ENCODE measurements around the gene CDON. TPM values are rescaled to one million over a fixed set of nuclear protein-coding genes. Genes with fewer than 3 reads are reported as not detected.

Gene CDON
- total and polyA plus RNA-seq, 8 donors = 0.31 to 80.8 (median 21.2) TPM

- no peak for DNase-seq
- WGBS, 5 donors = 50 to 64% (median 54%) methylated on average over 4 of the region's 4 CpGs
- TF ChIP-seq CTCF (IDR thresholded peaks at IDR 0.05) (no peak), POLR2AphosphoS5 (IDR thresholded peaks at IDR 0.05) (no peak), EP300 (IDR thresholded peaks at IDR 0.05) (no peak), POLR2A (IDR thresholded peaks at IDR 0.05) (no peak)
- H3K36me3 ChIP-seq = no peaks in the 10 kb centered on the region
- intact Hi-C loops (cut with DNase I; ENCODE audit: low total_unique reads) = no loop called here
- no peak overlapping the region for H3K27ac ChIP-seq
- peaks cover 0 to 15% (median 7%) of the 10 kb centered on the region in 4 donors for H3K4me1 ChIP-seq
- H3K9me3 ChIP-seq = no peaks in the 10 kb centered on the region
- no peaks in the 10 kb centered on the region for H3K27me3 ChIP-seq
- H3K4me3 ChIP-seq = no peak overlapping the region
Observed at GRCh38 chr11:126095745-126096144, 33.1 kb upstream of the CDON start.

GRCh38 chr11:126090452-126090851 is 27.8 kb upstream of the CDON start:
- no peaks in the 10 kb centered on the region for H3K36me3 ChIP-seq
- H3K9me3 ChIP-seq = no peaks in the 10 kb centered on the region
- TF ChIP-seq POLR2AphosphoS5 (IDR thresholded peaks at IDR 0.05) = no peak
- TF ChIP-seq CTCF (IDR thresholded peaks at IDR 0.05) = no peak
- no peak for TF ChIP-seq EP300 (IDR thresholded peaks at IDR 0.05)
- TF ChIP-seq POLR2A (IDR thresholded peaks at IDR 0.05) = no peak
- intact Hi-C loops (cut with DNase I; ENCODE audit: low total_unique reads) = no loop called here
- DNase-seq = no peak
- H3K27me3 ChIP-seq = no peaks in the 10 kb centered on the region
- no peak overlapping the region for H3K4me3 ChIP-seq
- WGBS, 5 donors = 83 to 90% (median 87%) methylated on average over 5 of the region's 5 CpGs
- H3K27ac ChIP-seq = no peak overlapping the region
- H3K4me1 ChIP-seq = peaks cover 0 to 8% (median 6%) of the 10 kb centered on the region in 4 donors

GRCh38 chr11:126088999-126089398 is 26.3 kb upstream of the CDON start:
- Histone ChIP-seq H3K4me1 (peaks cover 3 to 16% (median 13%) of the 10 kb centered on the region in 4 donors), H3K9me3 (no peaks in the 10 kb centered on the region), H3K27me3 (no peaks in the 10 kb centered on the region), H3K4me3 (no peak overlapping the region), H3K27ac (no peak overlapping the region), H3K36me3 (no peaks in the 10 kb centered on the region)
- 50 to 71% (median 67%) methylated on average over 1 of the region's 1 CpG for WGBS, 5 donors
- TF ChIP-seq POLR2AphosphoS5 (IDR thresholded peaks at IDR 0.05) (no peak), POLR2A (IDR thresholded peaks at IDR 0.05) (no peak), EP300 (IDR thresholded peaks at IDR 0.05) (no peak), CTCF (IDR thresholded peaks at IDR 0.05) (no peak)
- no peak for DNase-seq
- intact Hi-C loops (cut with DNase I; ENCODE audit: low total_unique reads) = no loop called here

GRCh38 chr11:126086248-126086647 is 23.6 kb upstream of the CDON start:
- 76 to 93% (median 80%) methylated on average over 3 to 5 of the region's 5 CpGs for WGBS, 5 donors
- no peak for DNase-seq
- H3K4me3 ChIP-seq = no peak overlapping the region
- peaks cover 0 to 7% (median 0%) of the 10 kb centered on the region in 3 donors for H3K27me3 ChIP-seq
- no peak for TF ChIP-seq POLR2AphosphoS5 (IDR thresholded peaks at IDR 0.05)
- no peak for TF ChIP-seq CTCF (IDR thresholded peaks at IDR 0.05)
- no peak for TF ChIP-seq POLR2A (IDR thresholded peaks at IDR 0.05)
- TF ChIP-seq EP300 (IDR thresholded peaks at IDR 0.05) = no peak
- H3K27ac ChIP-seq = no peak overlapping the region
- peaks cover 3 to 12% (median 9%) of the 10 kb centered on the region in 4 donors for H3K4me1 ChIP-seq
- H3K36me3 ChIP-seq = no peaks in the 10 kb centered on the region
- H3K9me3 ChIP-seq = no peaks in the 10 kb centered on the region
- intact Hi-C loops (cut with DNase I; ENCODE audit: low total_unique reads) = no loop called here
